Measurements from ENCODE around the gene ASZ1. TPM values are rescaled to one million over a fixed set of nuclear protein-coding genes. Genes with fewer than 3 reads are reported as not detected.

The ASZ1 gene
- total RNA-seq, 1 donor from 2014 or later = not detected

DNA sequence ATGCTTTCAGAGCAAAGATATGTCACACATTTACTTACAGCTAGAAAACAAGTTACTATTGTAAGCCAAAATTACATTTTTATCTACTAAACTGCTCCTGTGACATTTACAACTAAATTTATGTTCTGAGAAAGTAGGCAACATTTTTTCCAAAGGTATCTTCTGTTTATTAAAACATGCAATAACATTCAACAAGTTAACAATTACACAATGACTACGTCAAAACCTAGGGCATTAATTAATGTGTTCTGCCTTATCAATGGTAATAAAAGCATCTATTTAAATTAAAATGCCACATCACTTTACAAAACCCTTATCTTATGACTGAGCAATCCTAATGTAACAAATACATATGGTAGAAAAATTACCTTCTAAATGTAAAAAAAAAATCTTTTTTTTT lies 14.9 kb downstream of the ASZ1 start:
- Mint-ChIP-seq H3K27ac (ENCODE audit: unreplicated experiment) (no peak overlapping the region), H3K36me3 (ENCODE audit: unreplicated experiment) (no peaks in the 10 kb centered on the region), H3K9me3 (ENCODE audit: unreplicated experiment) (no peaks in the 10 kb centered on the region), H3K4me1 (ENCODE audit: unreplicated experiment) (peaks cover 4% of the 10 kb centered on the region), H3K27me3 (ENCODE audit: unreplicated experiment) (peaks cover 10% of the 10 kb centered on the region), H3K4me3 (ENCODE audit: unreplicated experiment) (no peak overlapping the region)
- TF ChIP-seq, protein P1, sequence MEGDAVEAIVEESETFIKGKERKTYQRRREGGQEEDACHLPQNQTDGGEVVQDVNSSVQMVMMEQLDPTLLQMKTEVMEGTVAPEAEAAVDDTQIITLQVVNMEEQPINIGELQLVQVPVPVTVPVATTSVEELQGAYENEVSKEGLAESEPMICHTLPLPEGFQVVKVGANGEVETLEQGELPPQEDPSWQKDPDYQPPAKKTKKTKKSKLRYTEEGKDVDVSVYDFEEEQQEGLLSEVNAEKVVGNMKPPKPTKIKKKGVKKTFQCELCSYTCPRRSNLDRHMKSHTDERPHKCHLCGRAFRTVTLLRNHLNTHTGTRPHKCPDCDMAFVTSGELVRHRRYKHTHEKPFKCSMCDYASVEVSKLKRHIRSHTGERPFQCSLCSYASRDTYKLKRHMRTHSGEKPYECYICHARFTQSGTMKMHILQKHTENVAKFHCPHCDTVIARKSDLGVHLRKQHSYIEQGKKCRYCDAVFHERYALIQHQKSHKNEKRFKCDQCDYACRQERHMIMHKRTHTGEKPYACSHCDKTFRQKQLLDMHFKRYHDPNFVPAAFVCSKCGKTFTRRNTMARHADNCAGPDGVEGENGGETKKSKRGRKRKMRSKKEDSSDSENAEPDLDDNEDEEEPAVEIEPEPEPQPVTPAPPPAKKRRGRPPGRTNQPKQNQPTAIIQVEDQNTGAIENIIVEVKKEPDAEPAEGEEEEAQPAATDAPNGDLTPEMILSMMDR (IDR thresholded peaks at IDR 0.05) = no peak
- DNase-seq (ENCODE audit: extremely low spot score, unreplicated experiment) = no peak

DNA sequence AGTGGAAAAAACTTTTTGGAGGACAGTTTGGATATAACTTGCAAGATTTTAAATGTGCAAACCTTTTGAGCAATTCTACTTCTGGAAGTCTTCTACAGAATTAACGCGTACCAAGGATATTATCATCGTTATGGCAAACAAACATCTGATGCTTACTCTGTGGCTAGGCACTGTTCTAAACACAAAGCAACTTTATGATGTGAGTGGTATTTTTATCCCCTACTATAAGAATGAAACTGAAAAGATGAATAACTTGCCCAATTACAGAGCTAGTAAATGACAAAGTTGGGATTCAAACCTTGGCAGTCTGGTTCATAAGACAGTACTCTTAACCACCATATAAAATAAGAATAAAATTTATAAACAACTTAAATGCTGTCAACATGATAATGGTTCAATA lies 15.8 kb downstream of the ASZ1 start:
- Mint-ChIP-seq H3K4me3 (ENCODE audit: unreplicated experiment) (no peak overlapping the region), H3K9me3 (ENCODE audit: unreplicated experiment) (no peaks in the 10 kb centered on the region), H3K36me3 (ENCODE audit: unreplicated experiment) (no peaks in the 10 kb centered on the region), H3K4me1 (ENCODE audit: unreplicated experiment) (peaks cover 4% of the 10 kb centered on the region), H3K27ac (ENCODE audit: unreplicated experiment) (no peak overlapping the region), H3K27me3 (ENCODE audit: unreplicated experiment) (peaks cover 9% of the 10 kb centered on the region)
- TF ChIP-seq, protein P1 (IDR thresholded peaks at IDR 0.05) = no peak
- no peak for DNase-seq (ENCODE audit: extremely low spot score, unreplicated experiment)

DNA sequence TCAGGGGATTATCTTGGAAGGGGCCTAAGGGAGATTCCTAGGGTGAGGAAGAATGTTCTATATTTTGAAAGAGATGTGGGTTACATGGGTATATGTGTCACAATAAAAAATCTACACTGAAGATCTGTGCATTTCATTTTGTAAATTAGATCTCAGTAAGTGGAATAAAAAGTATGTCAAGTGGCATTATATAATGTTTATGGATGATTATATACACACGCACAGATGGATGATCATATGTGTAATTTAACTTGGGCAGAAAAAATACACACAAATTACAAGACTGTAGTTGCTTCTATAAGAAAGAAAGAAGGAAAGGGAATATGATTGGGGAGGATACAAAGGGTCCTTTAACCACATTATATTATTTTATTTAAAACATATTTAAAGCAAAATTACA lies 18.5 kb downstream of the ASZ1 start:
- TF ChIP-seq, protein P1 (IDR thresholded peaks at IDR 0.05) = no peak
- Mint-ChIP-seq H3K27me3 (ENCODE audit: unreplicated experiment) (peaks cover 7% of the 10 kb centered on the region), H3K36me3 (ENCODE audit: unreplicated experiment) (no peaks in the 10 kb centered on the region), H3K4me3 (ENCODE audit: unreplicated experiment) (no peak overlapping the region), H3K9me3 (ENCODE audit: unreplicated experiment) (no peaks in the 10 kb centered on the region), H3K4me1 (ENCODE audit: unreplicated experiment) (peaks cover 4% of the 10 kb centered on the region), H3K27ac (ENCODE audit: unreplicated experiment) (no peak overlapping the region)
- no peak for DNase-seq (ENCODE audit: extremely low spot score, unreplicated experiment)

DNA sequence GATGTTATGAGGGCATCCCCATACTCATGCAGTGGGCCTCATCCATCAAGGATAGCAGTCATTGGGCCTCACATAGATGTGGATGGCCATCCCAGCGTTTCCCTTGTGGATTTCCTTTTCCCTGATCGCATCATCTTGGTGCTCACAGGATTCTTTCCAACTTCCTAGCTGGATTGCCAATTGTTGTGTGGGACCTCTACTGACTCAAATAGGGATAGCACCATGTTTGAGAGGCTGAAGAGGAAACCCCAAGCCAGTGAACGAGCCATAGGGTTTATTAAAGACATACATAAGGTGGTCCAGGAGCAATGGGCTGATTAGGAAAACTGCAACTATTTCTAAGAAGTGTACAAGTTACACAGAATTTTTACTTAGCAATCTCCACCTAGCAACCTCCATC lies 21.8 kb downstream of the ASZ1 start:
- H3K36me3 Mint-ChIP-seq (ENCODE audit: unreplicated experiment) = no peaks in the 10 kb centered on the region
- H3K4me1 Mint-ChIP-seq (ENCODE audit: unreplicated experiment) = no peaks in the 10 kb centered on the region
- TF ChIP-seq, protein P1 (IDR thresholded peaks at IDR 0.05) = no peak
- no peak overlapping the region for H3K4me3 Mint-ChIP-seq (ENCODE audit: unreplicated experiment)
- H3K9me3 Mint-ChIP-seq (ENCODE audit: unreplicated experiment) = no peaks in the 10 kb centered on the region
- DNase-seq (ENCODE audit: extremely low spot score, unreplicated experiment) = no peak
- H3K27ac Mint-ChIP-seq (ENCODE audit: unreplicated experiment) = no peak overlapping the region
- peaks cover 6% of the 10 kb centered on the region for H3K27me3 Mint-ChIP-seq (ENCODE audit: unreplicated experiment)

DNA sequence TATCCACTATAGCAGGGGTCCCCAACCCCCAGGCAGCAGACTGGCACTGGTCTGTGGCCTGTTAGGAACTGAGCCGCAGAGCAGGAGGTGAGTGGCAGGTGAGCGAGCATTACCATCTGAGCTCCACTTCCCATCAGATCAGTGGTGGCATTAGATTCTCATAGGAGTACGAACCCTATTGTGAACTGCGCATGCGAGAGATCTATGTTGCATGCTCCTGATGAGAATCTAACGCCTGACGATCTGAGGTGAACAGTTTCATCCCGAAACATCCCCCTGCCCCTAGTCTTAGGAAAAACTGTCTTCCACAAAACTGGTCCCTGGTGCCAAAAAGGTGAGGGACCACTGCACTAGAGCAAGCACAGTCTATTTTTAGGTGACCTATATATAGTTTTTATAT lies 23.6 kb downstream of the ASZ1 start:
- Mint-ChIP-seq H3K36me3 (ENCODE audit: unreplicated experiment) (no peaks in the 10 kb centered on the region), H3K4me3 (ENCODE audit: unreplicated experiment) (no peak overlapping the region), H3K27me3 (ENCODE audit: unreplicated experiment) (peaks cover 4% of the 10 kb centered on the region), H3K4me1 (ENCODE audit: unreplicated experiment) (no peaks in the 10 kb centered on the region), H3K27ac (ENCODE audit: unreplicated experiment) (no peak overlapping the region), H3K9me3 (ENCODE audit: unreplicated experiment) (no peaks in the 10 kb centered on the region)
- DNase-seq (ENCODE audit: extremely low spot score, unreplicated experiment) = no peak
- TF ChIP-seq, protein P1 (IDR thresholded peaks at IDR 0.05) = no peak

All from osteocyte (in vitro differentiated cells).